B cell (primary cell): ENCODE data around the gene GRM6.

Experiments
- EZH2 ChIP-seq: IDR thresholded peaks from 2 replicates; pipeline ENCODE4 v1.6.1; 2012; ENCODE audit warnings: borderline replicate concordance, low read depth, mild to moderate bottlenecking, moderate library complexity, low read length; ENCODE audit not compliant: insufficient read depth, poor library complexity, severe bottlenecking
- TF ChIP-seq, protein P1 (sequence below): fragments of 200-600 bp; IDR thresholded peaks from one replicate; pipeline ENCODE4 v1.8.0; 2022; ENCODE audit warnings: antibody characterized with exemption, mild to moderate bottlenecking

DNA sequence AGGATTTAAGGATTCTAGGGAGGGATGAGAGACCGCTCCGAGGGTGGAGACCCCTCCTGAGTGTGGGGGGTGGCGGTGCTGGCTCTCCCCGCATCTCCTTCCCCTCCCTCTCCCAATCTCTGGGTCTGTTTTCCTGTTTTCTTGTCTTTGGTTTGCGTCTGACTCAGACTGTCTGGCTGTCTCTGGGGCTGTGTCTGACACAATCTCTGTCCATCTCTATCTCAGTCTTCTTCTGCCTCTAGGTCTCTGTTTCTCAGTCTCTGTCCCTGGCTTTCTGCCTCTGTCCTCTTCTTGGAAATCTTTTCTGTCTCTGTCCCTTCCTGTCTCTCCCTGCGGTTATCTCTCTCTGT lies 196 bp upstream of the GRM6 start:
- TF ChIP-seq EZH2, result no peak
- TF ChIP-seq, protein P1, sequence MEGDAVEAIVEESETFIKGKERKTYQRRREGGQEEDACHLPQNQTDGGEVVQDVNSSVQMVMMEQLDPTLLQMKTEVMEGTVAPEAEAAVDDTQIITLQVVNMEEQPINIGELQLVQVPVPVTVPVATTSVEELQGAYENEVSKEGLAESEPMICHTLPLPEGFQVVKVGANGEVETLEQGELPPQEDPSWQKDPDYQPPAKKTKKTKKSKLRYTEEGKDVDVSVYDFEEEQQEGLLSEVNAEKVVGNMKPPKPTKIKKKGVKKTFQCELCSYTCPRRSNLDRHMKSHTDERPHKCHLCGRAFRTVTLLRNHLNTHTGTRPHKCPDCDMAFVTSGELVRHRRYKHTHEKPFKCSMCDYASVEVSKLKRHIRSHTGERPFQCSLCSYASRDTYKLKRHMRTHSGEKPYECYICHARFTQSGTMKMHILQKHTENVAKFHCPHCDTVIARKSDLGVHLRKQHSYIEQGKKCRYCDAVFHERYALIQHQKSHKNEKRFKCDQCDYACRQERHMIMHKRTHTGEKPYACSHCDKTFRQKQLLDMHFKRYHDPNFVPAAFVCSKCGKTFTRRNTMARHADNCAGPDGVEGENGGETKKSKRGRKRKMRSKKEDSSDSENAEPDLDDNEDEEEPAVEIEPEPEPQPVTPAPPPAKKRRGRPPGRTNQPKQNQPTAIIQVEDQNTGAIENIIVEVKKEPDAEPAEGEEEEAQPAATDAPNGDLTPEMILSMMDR, result no peak
